ENCODE results near the gene USP22.
"Not testable (repeated sequence)": the region's sequence is repeated elsewhere in the genome, so short reads cannot be mapped to it uniquely, and the experiment has no call there.

Gene USP22

DNA sequence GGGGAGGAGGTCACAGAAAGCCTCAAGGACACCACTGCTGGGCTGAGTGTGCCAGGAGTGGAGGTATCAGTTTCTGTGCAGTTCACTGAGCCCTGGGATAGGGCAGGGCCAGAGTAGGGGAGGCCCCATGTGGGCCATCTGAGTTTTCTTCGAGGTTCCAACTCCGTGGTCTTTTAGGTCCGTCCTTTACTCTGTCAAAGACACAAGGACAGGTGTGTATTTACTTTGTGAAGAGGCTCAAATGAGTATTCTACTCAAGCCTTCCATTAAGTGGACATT lies 59.5 kb downstream of the USP22 start:
- DNase-seq: no peak

DNA sequence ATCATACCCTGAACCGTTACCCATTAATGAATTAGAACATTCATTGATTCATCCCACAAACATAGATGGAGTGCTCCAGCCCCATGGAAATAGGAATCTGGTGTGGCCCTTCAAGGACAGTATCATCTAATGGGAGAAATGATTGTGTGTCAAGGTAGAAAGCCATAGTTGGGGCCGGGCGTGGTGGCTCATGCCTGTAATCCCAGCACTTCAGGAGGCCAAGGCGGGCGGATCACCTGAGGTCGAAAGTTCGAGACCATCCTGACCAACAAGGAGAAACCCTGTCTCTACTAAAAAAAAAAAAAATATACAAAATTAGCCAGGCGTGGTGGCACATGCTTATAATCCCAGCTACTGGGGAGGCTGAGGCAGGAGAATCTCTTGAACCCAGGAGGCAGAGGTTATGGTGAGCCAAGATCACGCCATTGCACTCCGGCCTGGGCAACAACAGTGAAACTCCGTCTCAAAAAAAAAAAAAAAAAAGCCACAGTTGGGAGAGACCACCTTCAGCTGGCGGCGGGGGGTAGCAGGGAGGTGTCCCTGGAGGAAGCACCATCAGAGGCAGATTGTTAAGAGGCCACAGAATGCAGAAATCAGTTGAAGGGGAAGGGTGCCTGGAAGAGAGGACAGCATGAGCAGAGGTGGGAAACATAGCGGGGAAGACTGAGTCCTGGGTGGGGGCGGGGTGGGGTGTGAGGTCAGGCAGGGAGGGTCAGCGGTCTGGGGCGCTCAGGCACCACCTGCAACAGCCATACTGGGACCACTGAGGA lies 60.0 kb downstream of the USP22 start:
- DNase-seq: no peak

DNA sequence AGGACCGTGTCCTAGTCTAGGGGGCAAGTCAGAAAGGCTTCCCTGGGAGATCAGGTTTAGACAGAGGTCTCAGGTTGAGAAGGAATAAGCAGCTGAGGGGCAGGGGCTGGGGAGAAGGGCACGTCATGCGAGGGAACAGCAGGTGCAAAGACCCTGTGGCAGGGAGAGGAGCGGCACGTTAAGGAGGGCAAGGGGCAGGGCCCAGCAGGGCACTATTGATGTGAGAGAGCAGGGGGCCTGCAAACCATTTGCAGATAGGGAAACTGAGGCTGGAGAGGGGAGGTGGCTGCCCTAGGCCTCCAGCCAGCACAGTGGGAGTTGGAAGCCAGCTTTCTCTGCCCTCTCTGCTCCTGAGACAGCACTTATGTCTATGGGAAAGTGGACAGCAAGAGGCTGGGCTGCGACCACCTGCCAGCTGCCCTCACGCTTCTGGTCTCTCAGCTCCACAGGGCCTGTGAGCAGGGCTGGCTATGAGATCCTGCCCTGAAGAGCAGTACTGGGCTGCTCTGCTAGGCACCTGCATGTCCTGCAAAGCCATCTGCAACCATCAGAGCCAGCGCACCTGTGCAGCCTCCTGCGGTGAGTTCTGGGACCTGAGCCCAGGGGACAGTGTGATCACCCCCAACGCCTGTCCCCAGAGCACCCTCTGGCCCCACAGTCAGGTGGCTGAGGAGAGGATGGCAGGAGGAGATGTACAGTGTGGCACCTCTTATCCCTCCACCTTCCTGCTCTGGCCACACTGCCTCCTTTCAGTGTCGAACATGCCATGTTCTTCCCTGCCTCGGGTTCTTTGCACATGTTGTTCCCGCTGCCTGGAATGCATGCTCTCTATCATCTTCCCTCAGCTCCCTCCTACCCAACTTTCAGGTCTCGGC lies 61.5 kb downstream of the USP22 start:
- no peak for DNase-seq

DNA sequence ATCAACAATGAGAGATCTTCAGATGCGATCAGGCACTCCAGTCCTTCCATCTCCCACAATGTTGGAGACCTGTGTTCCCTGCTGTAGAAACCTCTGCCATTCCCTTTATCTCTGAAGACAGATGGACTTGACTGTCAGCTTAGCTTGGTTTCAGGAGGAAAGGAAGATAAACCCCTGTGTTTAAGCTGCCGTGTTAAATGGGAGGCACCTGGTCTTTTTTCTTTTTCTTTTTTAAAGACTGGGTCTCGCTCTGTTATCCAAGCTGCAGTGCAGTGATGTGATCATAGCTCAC lies 63.1 kb downstream of the USP22 start:
- no peak for DNase-seq

DNA sequence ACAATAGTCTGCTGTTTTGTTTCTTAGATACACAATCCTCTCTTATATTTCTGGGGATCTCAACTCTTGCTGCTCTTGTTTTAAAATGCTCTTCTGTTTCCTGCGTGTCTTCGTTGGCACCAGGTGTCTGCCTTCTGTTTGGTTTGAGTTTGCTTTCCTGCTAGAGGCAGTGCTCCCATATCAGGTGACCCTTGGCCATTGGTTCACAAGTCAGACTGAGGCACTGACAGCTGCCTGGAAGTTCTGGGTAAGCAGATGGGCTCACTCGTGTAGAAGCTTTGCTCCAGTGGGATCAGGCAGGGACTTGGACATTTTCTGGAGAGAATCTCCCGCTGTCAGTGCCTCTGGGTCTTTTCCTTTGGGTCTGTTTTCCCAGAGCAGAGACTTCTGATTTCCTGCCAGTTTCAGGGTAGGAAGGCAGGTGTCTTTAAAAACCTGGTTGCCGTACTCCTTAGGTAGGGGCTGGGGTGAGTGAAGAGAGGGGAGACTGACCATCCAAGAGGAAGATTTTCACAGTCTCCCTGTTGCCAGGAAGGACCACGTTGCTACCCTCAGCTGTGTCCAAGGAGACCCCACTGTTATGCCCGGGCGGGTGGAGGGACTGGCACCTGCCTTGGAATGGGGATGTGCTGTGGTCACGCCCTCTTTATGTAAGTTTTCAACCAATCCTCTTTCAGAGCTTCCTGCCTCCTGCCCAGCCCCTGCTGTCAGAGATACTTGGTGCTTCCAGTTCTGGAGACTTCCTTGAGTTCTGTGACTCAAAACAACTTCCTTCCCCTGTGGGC lies 63.6 kb downstream of the USP22 start:
- DNase-seq: not testable (repeated sequence)

DNA sequence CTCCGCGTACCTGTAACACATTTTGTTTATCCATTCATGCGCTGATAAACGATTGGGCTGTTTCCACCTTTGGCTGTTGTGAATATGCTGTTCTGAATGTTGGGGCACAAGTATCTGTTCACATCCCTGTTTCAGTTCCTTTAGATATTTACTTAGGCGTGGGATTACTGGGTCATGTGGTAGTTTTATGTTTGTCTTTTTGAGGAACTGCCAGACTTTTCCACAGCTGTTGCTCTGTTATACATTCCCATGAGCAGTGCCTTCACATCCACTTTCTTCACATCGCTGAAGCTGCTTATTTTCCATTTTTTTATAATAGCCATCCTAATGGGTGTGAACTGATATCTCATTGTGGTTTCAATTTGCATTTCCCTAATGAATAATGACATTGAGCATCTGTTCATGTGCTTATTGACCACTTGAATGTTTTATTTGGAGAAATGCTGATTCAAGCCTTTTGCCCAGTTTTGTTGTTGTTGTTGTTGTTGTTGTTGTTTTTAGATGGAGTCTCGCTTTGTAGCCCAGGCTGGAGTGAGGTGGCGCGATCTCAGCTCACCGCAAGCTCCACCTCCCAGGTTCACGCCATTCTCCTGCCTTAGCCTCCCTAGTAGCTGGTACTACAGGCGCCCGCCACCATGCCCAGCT lies 65.1 kb downstream of the USP22 start:
- not testable (repeated sequence) for DNase-seq

DNA sequence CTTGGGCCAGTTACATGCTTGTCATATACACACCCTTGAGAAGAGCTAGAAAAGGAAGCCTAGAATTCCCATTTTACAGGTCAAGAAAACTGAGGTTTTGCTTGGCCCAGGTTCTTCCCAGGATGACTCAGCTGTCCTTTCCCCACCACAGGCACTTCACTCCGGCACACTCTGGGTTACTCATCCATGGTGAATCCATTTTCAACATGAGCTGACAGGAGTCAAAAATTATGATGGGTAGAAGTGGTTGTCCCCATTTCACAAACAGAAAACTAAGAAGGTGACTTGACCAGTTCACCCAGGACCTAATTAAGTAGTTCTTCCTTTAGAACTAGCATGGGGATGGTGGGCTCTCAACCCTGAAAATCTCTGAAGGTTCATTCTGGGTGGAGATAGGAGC lies 67.2 kb downstream of the USP22 start:
- DNase-seq: no peak

DNA sequence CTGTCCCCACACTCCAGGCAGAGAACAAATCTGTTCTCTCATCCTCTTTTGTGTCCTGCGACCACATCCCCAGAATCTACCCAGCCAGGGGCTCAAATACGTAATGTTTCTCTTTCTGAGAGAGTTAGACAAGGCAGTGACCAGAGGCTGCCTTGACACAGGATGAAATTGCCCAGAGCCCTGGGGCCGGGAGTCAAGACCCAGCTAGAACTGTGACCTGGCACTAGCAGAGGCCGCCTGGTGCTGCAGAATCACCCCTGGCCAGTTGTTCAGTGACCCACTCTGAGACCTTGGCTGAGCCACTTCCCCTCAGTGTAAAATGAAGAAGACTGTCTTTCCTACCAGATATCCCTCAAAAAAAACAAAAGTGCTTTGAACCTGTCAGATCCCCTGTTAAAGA lies 72.5 kb downstream of the USP22 start:
- no peak for DNase-seq

DNA sequence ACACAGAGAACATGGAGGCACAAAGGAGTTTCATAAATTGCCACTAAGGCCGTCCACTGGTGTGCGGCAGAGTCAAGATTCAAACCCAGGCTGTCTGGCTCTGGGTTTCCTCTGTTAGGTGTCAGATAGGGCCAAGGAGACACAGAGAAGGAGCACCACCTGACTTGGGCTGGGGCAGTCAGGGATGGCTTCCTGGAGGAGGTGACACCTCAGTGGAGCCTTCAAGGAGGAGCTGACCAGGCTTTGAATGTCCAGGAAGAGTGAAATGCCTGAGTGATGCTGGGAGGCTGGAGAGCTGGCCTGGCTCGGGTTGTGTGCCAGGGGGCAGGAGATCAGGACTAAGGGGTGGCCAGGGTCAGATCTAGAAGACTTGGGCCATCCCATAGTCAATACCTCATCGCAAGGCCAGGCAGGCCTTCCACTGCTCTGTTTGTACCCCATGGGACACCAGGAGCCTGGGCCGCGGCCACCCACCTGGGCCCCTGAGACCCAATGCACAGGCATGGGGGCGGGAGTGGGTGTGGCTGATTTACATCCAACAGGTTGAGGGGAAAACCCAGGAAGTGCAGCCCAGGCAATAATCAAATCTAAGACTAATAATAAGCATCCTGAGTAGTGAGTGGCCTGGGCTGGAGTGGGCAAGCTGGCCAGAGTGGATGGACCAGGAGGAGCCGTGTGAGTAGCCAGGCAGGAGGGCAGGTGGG lies 73.7 kb downstream of the USP22 start:
- no peak for DNase-seq

DNA sequence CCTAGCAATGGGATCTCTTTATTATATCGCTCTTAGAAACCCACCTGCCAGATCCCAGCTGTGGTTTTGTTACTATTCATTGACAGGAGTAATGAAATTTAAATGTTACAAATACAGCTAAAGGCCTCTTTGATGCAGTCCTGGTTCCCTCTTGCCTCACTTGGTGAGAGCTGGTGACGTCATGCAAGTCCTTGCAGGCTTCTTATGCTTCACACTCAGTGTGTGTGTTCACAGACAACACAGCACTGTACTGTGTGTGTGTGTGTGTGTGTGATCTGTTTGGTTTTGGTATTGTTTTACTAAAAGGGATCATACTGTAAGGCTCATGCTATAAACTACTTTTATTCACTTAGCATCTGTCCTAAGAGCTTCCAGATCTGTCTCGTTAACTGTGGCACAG lies 75.0 kb downstream of the USP22 start:
- DNase-seq: no peak

DNA sequence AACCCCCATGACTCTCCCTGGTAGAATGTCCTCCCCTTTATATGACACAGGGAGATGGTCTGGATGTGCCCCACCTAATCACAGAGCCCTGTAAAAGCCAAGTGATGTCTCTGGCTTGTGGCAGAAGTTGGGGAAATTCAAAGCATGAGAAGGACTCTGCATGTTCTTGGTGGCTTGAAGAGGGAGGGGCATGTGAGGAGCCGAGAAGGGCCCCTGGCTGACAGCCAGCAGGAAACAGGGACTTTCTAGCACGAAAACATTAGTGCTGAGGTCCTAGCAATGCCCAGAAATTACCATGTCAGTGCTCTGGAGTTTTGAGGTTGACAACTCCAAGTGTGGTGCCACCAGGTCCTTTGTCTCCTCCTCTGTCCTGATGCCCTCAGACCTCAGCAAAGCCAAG lies 75.9 kb downstream of the USP22 start:
- DNase-seq: no peak

DNA sequence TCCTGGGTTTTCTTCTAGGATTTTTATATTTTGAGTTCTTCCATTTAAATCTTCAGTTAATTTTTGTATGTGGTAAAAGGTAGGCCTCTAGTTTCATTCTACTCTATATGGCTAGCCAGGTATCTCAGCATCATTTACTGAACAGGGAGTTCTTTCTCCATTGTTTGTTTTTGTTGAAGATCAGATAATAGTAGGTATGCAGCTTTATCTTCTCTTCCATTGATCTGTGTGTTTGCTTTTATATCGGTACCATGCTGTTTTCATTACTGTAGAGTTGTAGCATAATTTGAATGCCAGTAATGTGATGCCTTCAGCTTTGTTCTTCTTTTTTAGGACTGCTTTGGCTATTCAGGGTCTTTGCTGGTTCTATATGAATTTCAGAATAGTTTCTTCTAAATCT lies 77.3 kb downstream of the USP22 start:
- no peak for DNase-seq

DNA sequence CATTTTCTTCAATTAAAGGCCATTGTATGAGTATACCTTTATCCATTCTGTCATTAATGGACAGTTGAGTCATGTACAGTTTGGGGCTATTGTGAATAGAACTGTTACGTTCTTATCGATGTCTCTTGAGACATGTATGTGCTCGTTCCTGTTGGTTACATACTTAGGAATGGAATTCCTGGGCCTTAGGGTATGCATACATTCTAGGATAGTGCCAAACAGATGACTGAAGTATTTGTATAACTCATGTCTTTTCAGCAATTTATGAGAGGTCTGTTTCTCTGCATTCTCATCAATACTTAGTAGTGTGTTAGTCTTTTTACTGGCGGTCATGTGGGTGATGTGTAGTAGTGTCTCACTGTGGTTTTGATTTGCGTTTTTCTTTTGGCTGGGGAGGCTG lies 81.2 kb downstream of the USP22 start:
- DNase-seq: no peak

DNA sequence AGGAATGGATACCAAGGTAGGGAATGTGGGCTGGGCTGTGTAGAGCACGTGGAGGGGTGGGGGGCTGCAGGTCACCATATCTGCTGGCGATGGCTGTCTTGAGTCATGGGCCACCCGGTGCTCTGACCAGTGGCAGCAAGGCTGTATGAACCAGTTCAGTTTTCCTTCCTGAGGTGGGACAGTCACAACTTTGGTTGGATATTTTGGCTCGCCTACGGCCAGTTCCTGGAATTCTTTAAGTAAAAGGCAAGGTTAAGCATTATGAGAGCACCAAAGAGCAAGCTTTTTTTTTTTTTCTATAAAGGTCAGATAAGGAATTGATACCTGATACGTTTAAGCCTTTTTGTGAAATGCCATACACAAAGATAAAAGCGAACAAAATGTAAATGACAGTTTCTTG lies 81.9 kb downstream of the USP22 start:
- no peak for DNase-seq

DNA sequence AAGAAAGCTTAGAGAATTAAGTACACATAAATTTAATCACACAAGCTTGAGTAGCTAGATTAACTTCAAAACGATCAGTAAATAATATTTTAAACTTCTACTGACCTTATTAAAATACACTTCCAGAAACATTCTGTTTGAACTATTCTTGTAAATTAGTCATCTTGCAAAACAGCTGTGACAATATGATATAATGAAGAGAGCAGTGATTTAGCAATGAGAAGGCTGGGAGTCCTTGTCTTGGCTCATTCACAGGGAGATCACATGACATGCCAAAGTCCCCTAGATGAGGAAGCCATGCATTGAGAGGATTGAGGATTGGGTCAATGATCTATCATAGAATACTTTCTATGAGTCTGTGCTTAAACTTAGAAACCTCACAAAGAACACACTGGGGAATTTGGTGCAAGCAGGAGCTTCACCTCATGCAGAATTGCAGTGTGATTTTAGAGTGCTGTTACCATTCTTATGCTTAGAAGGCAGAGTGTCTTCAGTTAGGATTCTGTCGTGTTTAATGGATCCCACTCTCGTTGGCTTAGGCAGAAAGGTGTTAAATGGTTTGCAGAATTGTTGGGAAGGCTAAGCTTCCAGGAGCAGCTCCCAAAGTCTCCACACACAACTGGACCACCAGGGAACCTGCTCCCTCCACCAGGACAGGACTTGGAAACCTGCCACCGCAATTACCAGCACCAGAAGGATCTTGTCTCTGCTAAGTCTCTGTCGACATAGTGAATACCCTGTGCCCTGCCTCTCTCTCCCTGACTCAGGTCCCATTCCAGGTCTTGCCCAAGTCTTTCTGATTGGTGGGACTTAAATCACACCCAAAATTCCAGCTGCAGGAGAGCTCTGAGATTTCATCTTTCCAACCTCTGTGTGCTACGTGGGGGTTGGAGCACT lies 87.1 kb downstream of the USP22 start:
- DNase-seq: no peak

DNA sequence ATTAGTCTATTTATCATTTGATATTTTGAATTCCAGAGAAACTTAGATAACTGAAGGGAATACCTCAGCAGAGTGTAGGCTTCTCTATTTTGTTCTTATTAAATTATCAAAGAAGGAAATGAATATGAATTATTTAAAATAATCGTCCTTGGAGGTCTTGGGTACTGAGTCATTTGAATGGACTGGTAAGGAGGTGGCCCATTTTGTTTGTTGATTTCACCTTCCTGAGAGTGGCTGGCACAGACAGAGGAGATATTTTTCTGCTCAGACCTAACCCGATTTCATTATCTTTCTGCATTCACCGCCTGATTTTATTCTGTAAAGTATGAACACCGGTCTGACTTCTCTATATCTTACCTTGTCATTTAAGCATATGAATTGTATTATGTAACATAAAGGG lies 88.0 kb downstream of the USP22 start:
- no peak for DNase-seq

DNA sequence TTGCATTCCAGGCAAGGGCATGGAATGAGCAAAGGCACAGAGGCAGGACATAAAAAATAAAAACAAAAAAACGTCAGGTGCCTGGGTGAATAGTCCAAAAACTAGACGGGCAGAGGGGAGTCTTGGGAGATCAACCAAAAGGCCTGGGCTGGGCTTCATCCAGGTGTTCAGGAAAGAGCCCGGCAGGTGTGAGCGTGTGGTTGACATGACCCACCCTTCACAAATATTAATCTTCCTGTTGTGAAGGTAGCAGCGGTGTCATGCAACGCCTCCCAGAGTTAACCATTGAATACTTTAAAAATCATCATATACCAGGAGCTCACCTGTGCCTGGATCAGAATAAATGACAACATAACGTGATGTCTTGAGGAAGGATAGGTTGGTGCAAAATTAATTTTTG lies 90.6 kb downstream of the USP22 start:
- DNase-seq: no peak
